ENCODE measurements around the gene NPY4R2. TPM values are rescaled to one million over a fixed set of nuclear protein-coding genes. Genes with fewer than 3 reads are reported as not detected.
"Not testable (repeated sequence)": the region's sequence is repeated elsewhere in the genome, so short reads cannot be mapped to it uniquely, and the experiment has no call there.

Gene NPY4R2
- total RNA-seq, 1 donor, result not detected

GRCh38 chr10:47927147-47927916, 8.9 kb downstream of the NPY4R2 start:
- H3K4me3 ChIP-seq (ENCODE audit: low read depth, low read length); DNase-seq (ENCODE audit: low read depth): not testable (repeated sequence)

DNA sequence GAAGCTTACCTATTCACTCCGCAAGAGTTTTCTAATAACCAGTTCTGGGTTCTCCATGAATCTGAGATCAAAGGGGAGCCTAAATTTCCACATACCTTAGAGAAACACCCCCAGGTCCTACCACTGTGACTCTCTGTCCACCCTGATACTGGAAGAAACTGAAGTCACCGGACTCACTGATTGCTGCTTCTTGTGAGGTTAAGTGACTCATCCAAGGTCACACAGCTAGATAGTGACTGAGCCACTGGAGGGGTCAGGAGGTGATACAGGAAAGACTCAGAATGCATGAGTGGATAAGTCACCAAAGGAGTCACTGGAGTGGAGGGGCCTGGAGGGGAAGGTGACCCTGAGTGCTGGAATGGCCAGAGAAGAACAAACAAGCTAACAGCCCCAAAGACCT, 9.8 kb downstream of the NPY4R2 start:
- not testable (repeated sequence) for H3K4me3 ChIP-seq (ENCODE audit: low read depth, low read length); DNase-seq (ENCODE audit: low read depth)

DNA sequence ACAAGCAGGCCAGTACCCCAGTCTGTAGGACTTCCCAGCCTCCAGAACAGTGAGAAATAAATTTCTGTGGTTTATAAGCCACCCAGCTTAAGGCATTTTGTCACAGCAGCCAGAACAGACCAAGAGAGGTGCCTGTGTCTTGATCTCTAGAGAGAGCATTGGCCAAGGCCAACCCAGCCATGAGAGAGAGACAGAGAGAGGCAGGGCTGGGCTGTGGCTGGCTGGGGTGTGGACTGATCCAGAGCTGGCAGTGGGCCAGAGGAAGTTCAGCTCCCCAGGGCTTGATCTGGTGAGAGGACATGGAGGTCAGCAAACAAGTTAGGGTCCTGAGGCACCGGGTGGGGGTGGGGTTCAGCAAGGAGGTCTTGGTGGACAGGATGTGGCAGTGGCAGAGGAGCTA, 14.4 kb downstream of the NPY4R2 start:
- DNase-seq (ENCODE audit: low read depth); H3K4me3 ChIP-seq (ENCODE audit: low read depth, low read length): not testable (repeated sequence)

DNA sequence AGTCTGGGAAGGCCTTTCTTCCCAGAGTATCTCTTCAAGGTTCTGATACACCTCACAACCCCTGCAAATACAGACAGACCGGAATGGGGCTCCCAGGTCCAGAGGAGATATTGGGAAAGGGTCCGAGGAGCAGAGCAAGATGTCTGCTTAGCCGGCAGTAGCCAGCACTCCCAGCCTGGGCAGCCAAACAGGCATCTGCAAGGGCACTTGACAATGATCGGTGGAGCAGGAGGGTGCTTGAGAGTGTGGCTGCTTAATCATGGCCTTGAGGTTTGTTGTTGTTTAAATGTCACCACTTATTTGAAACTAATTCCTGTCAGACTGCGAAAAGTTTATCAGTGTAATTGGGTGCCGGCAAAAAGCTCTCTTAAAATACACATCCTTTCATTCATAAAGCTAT, 15.0 kb downstream of the NPY4R2 start:
- not testable (repeated sequence) for H3K4me3 ChIP-seq (ENCODE audit: low read depth, low read length); DNase-seq (ENCODE audit: low read depth)

DNA sequence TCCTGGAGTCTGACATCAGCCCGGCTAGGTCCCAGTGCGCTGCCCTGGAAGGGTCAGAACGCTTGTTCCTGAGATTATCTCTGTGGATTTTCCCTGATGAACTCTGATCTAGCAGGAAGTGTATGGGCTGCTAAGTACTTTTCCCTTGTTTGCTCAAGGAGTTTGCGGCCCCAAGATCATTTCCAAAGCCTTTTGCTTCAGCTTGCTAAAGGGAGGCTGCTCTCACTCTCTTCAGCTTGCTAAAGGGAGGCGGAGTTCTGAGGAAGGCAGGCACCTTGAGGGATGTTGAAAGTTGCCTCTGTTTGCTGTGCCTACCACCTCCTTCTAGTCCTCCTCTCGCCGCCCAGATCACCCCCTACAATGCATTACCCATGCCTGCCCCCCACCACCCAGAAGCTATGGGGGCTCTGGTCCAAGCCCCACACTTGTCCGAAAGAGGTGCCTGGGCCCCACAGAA, 18.3 kb downstream of the NPY4R2 start:
- DNase-seq (ENCODE audit: low read depth); H3K4me3 ChIP-seq (ENCODE audit: low read depth, low read length): not testable (repeated sequence)

- not testable (repeated sequence) for H3K4me3 ChIP-seq (ENCODE audit: low read depth, low read length)
These were observed 19.2 kb downstream of the NPY4R2 start for GRCh38 chr10:47937634-47938033.

DNA sequence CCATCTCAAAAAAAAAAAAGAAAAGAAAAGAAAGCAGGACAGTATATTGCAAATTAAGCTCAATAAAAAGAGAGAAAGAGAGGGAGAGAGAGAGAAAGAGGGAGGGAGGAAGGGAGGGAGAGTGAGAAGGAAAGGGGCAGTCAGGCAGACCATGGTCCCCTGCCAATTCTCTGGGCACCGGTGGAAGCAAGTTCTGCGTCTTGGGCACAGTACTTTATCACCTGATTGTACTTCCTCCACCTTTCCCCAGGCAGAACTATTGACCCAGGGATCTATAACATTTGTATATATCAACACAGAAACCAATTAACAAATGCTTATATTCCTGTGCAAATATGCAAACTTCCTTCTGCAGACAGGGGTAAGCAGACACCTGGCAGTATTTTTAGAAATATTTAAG, 22.4 kb downstream of the NPY4R2 start:
- DNase-seq (ENCODE audit: low read depth); H3K4me3 ChIP-seq (ENCODE audit: low read depth, low read length): not testable (repeated sequence)

More at GRCh38 chr10:47937634-47938033, 19.2 kb downstream of the NPY4R2 start:
- DNase-seq (ENCODE audit: low read depth), result not testable (repeated sequence)

- not testable (repeated sequence) for H3K4me3 ChIP-seq (ENCODE audit: low read depth, low read length); DNase-seq (ENCODE audit: low read depth)
These were observed 22.9 kb downstream of the NPY4R2 start for GRCh38 chr10:47941379-47941778.

- not testable (repeated sequence) for H3K4me3 ChIP-seq (ENCODE audit: low read depth, low read length); DNase-seq (ENCODE audit: low read depth)
These were observed 24.0 kb downstream of the NPY4R2 start for GRCh38 chr10:47942351-47943019.

GRCh38 chr10:47943328-47943727, 24.9 kb downstream of the NPY4R2 start:
- DNase-seq (ENCODE audit: low read depth); H3K4me3 ChIP-seq (ENCODE audit: low read depth, low read length): not testable (repeated sequence)

DNA sequence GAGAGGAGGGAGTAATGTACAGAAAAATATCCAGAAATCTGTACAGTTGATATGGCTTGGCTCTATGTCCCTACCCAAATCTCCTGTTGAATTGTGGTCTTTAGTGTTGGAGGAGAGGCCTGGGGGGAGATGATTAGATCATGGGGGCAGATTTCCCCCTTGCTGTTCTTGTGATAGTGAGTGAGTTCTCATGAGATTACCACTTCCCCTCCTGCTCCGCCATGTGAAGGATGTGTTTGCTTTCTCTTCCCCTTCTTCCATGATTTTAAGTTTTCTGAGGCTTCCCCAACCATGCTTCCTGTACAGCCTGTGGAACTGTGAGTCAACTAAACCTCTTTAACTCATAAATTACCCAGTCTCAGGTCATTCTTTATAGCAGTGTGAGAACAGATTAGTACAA, 29.0 kb downstream of the NPY4R2 start:
- not testable (repeated sequence) for DNase-seq (ENCODE audit: low read depth); H3K4me3 ChIP-seq (ENCODE audit: low read depth, low read length)

GRCh38 chr10:47957158-47957557, 38.7 kb downstream of the NPY4R2 start:
- not testable (repeated sequence) for DNase-seq (ENCODE audit: low read depth); H3K4me3 ChIP-seq (ENCODE audit: low read depth, low read length)

DNA sequence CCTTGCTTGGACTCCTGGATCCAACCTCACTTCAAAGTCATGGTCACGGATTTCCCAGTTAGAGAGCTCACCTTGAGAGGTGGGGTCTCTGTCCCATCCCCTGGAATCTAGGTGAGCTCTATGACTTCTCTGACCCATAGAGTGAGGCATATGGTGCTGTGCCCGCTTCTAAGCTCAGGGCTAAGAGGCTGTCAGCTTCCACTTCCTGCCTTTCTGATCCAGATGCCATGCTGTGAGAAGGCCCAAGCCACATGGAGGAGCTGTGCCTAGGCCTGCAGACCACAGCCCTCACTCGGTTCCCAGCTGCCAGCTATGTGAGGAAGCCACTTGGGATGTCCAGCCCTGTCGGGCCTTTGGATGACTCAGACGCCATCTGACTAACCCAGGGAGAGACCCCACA, 41.2 kb downstream of the NPY4R2 start:
- DNase-seq (ENCODE audit: low read depth); H3K4me3 ChIP-seq (ENCODE audit: low read depth, low read length): not testable (repeated sequence)

- DNase-seq (ENCODE audit: low read depth); H3K4me3 ChIP-seq (ENCODE audit: low read depth, low read length): not testable (repeated sequence)
These were observed 42.2 kb downstream of the NPY4R2 start for GRCh38 chr10:47960699-47961098.

GRCh38 chr10:47962785-47963184, 44.3 kb downstream of the NPY4R2 start:
- DNase-seq (ENCODE audit: low read depth); H3K4me3 ChIP-seq (ENCODE audit: low read depth, low read length): not testable (repeated sequence)

DNA sequence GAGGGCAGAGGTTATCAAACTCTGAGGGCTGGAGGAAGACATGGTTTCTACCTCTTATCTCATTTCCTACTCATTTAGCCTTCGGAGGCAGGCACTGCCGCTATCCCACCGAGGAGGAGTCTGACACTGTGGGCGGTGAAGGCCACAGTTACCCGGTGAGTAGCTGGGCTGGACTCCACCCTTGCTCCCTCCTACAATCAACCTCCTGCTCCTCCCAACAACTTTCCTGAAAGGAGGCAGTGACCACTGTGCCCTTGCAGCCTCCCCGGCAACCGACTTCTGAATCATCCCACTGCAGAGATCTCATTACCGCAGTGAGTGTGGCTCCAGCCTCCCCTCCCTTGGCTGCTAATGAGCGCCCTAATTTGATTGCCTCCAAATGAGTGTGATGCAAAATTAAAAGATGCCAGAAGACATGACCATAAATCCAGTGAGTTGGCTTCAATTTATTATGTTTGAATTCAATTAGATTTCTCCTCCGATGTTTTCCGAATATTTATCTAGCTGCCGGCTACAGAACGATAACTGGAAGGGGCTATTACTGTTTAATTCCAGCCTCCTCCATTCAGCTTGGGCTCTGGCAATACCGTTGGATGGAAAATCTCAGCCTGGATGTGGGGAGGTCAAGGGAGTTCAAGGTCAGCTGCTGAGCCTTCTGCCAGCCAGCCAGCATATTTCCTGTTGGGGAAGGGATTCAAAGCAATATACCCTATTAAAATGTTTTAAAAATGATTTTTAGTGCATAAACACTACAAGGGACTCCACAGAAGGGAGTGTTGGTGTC, 46.0 kb downstream of the NPY4R2 start:
- not testable (repeated sequence) for DNase-seq (ENCODE audit: low read depth); H3K4me3 ChIP-seq (ENCODE audit: low read depth, low read length)

GRCh38 chr10:47968988-47969387, 50.5 kb downstream of the NPY4R2 start:
- H3K4me3 ChIP-seq (ENCODE audit: low read depth, low read length); DNase-seq (ENCODE audit: low read depth): not testable (repeated sequence)

DNA sequence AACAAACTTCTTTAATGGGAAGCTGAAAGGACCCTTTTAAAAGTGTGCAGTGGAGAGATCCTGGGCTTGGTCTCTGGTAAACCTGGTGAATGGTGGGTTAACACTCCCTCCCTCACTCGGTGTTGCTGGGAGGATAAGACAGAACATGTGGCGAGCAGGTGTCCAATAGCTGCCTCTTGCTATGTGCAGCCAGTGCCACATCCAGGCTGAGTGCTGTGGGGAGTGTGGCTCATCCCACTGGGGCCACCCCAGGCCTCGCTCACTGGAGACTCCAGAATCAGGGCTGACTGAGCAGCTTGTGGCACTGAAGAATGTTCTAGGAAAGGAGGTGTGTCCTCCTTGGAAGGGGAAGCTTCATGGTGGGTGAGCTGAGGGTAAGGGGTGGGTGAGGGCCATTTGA, 51.6 kb downstream of the NPY4R2 start:
- not testable (repeated sequence) for H3K4me3 ChIP-seq (ENCODE audit: low read depth, low read length); DNase-seq (ENCODE audit: low read depth)

GRCh38 chr10:47971598-47971997, 53.1 kb downstream of the NPY4R2 start:
- not testable (repeated sequence) for H3K4me3 ChIP-seq (ENCODE audit: low read depth, low read length); DNase-seq (ENCODE audit: low read depth)

All from fibroblast of villous mesenchyme (primary cell).